ENCODE data around the gene USP53. TPM values are rescaled to one million over a fixed set of nuclear protein-coding genes. Genes with fewer than 3 reads are reported as not detected.

The USP53 gene
- total and polyA plus RNA-seq, 2 experiments from 2014 or later = 17.1 to 27.7 TPM

DNA sequence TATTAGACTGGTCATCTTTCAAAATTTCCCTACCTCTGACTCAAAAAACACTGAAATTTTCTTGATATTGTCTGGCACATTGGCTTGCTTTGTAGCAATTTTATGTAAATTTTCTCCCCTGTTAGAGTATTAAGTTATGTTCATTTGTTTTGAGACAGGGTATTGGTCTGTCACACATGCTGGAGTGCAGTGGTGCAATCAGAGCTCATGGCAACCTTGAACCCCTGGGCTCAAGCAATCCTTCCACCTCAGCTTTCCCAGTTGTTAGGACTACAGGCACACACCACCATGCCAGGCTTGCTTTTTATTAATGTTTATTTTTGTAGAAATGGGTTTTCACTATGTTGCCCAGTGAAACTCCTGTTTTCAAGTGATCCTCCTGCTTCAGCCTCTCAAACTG is 91.9 kb downstream of the USP53 start:
- peaks cover 5% of the 10 kb centered on the region for H3K79me2 ChIP-seq (replicated peaks; ENCODE audit: insufficient read depth)
- TF ChIP-seq CREB1 (CRISPR knock-in tag; IDR thresholded peaks at IDR 0.05; ENCODE audit: low read depth) (no peak), ZNF114 (CRISPR knock-in tag; IDR thresholded peaks at IDR 0.05) (no peak), JUNB (IDR thresholded peaks at IDR 0.05; ENCODE audit: unreplicated experiment) (no peak), EZH2 (IDR thresholded peaks at IDR 0.05; ENCODE audit: low read depth, unreplicated experiment) (no peak), POLR2AphosphoS5 (IDR thresholded peaks at IDR 0.05; ENCODE audit: low read depth) (no peak), NANOG (IDR thresholded peaks at IDR 0.05; ENCODE audit: borderline replicate concordance) (no peak), STAT1 (IDR thresholded peaks at IDR 0.05; ENCODE audit: unreplicated experiment) (no peak)
- TF ChIP-seq, protein P1, sequence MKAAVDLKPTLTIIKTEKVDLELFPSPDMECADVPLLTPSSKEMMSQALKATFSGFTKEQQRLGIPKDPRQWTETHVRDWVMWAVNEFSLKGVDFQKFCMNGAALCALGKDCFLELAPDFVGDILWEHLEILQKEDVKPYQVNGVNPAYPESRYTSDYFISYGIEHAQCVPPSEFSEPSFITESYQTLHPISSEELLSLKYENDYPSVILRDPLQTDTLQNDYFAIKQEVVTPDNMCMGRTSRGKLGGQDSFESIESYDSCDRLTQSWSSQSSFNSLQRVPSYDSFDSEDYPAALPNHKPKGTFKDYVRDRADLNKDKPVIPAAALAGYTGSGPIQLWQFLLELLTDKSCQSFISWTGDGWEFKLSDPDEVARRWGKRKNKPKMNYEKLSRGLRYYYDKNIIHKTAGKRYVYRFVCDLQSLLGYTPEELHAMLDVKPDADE (IDR thresholded peaks at IDR 0.05) = no peak
- TF ChIP-seq, protein P2, sequence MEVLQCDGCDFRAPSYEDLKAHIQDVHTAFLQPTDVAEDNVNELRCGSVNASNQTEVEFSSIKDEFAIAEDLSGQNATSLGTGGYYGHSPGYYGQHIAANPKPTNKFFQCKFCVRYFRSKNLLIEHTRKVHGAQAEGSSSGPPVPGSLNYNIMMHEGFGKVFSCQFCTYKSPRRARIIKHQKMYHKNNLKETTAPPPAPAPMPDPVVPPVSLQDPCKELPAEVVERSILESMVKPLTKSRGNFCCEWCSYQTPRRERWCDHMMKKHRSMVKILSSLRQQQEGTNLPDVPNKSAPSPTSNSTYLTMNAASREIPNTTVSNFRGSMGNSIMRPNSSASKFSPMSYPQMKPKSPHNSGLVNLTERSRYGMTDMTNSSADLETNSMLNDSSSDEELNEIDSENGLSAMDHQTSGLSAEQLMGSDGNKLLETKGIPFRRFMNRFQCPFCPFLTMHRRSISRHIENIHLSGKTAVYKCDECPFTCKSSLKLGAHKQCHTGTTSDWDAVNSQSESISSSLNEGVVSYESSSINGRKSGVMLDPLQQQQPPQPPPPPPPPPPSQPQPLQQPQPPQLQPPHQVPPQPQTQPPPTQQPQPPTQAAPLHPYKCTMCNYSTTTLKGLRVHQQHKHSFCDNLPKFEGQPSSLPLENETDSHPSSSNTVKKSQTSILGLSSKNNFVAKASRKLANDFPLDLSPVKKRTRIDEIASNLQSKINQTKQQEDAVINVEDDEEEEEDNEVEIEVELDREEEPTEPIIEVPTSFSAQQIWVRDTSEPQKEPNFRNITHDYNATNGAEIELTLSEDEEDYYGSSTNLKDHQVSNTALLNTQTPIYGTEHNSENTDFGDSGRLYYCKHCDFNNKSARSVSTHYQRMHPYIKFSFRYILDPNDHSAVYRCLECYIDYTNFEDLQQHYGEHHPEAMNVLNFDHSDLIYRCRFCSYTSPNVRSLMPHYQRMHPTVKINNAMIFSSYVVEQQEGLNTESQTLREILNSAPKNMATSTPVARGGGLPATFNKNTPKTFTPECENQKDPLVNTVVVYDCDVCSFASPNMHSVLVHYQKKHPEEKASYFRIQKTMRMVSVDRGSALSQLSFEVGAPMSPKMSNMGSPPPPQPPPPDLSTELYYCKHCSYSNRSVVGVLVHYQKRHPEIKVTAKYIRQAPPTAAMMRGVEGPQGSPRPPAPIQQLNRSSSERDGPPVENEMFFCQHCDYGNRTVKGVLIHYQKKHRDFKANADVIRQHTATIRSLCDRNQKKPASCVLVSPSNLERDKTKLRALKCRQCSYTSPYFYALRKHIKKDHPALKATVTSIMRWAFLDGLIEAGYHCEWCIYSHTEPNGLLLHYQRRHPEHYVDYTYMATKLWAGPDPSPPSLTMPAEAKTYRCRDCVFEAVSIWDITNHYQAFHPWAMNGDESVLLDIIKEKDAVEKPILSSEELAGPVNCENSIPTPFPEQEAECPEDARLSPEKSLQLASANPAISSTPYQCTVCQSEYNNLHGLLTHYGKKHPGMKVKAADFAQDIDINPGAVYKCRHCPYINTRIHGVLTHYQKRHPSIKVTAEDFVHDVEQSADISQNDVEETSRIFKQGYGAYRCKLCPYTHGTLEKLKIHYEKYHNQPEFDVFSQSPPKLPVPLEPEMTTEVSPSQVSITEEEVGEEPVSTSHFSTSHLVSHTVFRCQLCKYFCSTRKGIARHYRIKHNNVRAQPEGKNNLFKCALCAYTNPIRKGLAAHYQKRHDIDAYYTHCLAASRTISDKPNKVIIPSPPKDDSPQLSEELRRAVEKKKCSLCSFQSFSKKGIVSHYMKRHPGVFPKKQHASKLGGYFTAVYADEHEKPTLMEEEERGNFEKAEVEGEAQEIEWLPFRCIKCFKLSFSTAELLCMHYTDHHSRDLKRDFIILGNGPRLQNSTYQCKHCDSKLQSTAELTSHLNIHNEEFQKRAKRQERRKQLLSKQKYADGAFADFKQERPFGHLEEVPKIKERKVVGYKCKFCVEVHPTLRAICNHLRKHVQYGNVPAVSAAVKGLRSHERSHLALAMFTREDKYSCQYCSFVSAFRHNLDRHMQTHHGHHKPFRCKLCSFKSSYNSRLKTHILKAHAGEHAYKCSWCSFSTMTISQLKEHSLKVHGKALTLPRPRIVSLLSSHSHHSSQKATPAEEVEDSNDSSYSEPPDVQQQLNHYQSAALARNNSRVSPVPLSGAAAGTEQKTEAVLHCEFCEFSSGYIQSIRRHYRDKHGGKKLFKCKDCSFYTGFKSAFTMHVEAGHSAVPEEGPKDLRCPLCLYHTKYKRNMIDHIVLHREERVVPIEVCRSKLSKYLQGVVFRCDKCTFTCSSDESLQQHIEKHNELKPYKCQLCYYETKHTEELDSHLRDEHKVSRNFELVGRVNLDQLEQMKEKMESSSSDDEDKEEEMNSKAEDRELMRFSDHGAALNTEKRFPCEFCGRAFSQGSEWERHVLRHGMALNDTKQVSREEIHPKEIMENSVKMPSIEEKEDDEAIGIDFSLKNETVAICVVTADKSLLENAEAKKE (CRISPR knock-in tag; IDR thresholded peaks at IDR 0.05) = no peak
- TF ChIP-seq, protein P3, sequence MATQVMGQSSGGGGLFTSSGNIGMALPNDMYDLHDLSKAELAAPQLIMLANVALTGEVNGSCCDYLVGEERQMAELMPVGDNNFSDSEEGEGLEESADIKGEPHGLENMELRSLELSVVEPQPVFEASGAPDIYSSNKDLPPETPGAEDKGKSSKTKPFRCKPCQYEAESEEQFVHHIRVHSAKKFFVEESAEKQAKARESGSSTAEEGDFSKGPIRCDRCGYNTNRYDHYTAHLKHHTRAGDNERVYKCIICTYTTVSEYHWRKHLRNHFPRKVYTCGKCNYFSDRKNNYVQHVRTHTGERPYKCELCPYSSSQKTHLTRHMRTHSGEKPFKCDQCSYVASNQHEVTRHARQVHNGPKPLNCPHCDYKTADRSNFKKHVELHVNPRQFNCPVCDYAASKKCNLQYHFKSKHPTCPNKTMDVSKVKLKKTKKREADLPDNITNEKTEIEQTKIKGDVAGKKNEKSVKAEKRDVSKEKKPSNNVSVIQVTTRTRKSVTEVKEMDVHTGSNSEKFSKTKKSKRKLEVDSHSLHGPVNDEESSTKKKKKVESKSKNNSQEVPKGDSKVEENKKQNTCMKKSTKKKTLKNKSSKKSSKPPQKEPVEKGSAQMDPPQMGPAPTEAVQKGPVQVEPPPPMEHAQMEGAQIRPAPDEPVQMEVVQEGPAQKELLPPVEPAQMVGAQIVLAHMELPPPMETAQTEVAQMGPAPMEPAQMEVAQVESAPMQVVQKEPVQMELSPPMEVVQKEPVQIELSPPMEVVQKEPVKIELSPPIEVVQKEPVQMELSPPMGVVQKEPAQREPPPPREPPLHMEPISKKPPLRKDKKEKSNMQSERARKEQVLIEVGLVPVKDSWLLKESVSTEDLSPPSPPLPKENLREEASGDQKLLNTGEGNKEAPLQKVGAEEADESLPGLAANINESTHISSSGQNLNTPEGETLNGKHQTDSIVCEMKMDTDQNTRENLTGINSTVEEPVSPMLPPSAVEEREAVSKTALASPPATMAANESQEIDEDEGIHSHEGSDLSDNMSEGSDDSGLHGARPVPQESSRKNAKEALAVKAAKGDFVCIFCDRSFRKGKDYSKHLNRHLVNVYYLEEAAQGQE (IDR thresholded peaks at IDR 0.05; ENCODE audit: unreplicated experiment) = no peak
- H4K20me1 ChIP-seq (replicated peaks; ENCODE audit: insufficient read depth) = no peaks in the 10 kb centered on the region
- Mint-ChIP-seq H3K4me3 (no peak overlapping the region), H3K27me3 (ENCODE audit: insufficient read depth, low read depth, poor library complexity) (peaks cover 20% of the 10 kb centered on the region), H3K9me3 (no peaks in the 10 kb centered on the region), H3K36me3 (ENCODE audit: low read depth) (no peaks in the 10 kb centered on the region; the same call in 2 of the 3 replicates), H3K4me1 (peaks cover 3% of the 10 kb centered on the region), H3K27ac (no peak overlapping the region)
- no peaks in the 10 kb centered on the region for H3K4me1 ChIP-seq (ENCODE audit: insufficient read depth)
- H3K4me2 ChIP-seq = no peak overlapping the region
- no peaks in the 10 kb centered on the region for H3K9me2 ChIP-seq (ENCODE audit: insufficient read depth)
- DNase-seq (ENCODE audit: low spot score) (no peak), ATAC-seq (no peak)
- no peaks in the 10 kb centered on the region for H3F3A ChIP-seq (replicated peaks; ENCODE audit: low read depth)
- H3K36me3 ChIP-seq (ENCODE audit: insufficient read depth) = no peaks in the 10 kb centered on the region
- no peak overlapping the region for H3K27ac ChIP-seq (ENCODE audit: low read depth)
- no peaks in the 10 kb centered on the region for H3K27me3 ChIP-seq (ENCODE audit: insufficient read depth)
- H2AFZ ChIP-seq = no peak overlapping the region
- H3K4me3 ChIP-seq = no peak overlapping the region

Data from GM23338 (cell line).